ENCODE data around the gene CHST11.

CHST11 gene

DNA sequence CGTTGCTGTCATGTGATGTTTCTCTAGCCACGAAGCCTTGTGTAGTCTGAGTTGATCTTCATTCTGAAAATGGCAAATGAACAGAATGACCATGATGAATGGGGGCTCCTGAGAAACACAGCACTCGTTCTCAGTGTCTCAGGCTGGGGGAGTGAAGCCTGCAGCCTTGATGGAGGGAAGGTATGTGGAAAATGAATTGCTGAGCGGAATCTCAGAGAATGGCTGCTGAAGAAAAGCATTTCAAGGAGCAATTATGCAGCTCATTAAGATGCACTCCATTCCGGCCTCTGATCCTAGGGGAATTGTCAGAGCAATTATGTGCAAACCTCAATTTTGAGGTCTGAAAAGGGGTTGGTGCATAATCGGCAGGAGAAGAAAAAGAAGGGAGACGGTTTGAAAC is 167.1 kb downstream of the CHST11 start:
- Histone ChIP-seq H3K9me3 (ENCODE audit: control insufficient read depth, insufficient read depth, low read length) (no peaks in the 10 kb centered on the region), H3K4me2 (ENCODE audit: low read length) (no peak overlapping the region), H3K27me3 (ENCODE audit: control insufficient read depth, low read length) (no peaks in the 10 kb centered on the region), H3K79me2 (ENCODE audit: control insufficient read depth, low read length) (no peaks in the 10 kb centered on the region), H3K4me1 (ENCODE audit: control insufficient read depth, low read length) (no peaks in the 10 kb centered on the region; the same call in 1 of the 2 replicates), H3K9me2 (replicated peaks; ENCODE audit: control insufficient read depth, low read length) (no peaks in the 10 kb centered on the region), H4K20me1 (ENCODE audit: control insufficient read depth, insufficient read depth, low read depth, low read length) (no peaks in the 10 kb centered on the region), H3F3A (ENCODE audit: control insufficient read depth, insufficient read depth) (no peaks in the 10 kb centered on the region), H3K4me3 (ENCODE audit: low read length) (no peak overlapping the region), H3K27ac (ENCODE audit: low read depth, low read length) (no peak overlapping the region), H3K36me3 (ENCODE audit: control insufficient read depth, low read length) (no peaks in the 10 kb centered on the region)
- TF ChIP-seq, protein P1, sequence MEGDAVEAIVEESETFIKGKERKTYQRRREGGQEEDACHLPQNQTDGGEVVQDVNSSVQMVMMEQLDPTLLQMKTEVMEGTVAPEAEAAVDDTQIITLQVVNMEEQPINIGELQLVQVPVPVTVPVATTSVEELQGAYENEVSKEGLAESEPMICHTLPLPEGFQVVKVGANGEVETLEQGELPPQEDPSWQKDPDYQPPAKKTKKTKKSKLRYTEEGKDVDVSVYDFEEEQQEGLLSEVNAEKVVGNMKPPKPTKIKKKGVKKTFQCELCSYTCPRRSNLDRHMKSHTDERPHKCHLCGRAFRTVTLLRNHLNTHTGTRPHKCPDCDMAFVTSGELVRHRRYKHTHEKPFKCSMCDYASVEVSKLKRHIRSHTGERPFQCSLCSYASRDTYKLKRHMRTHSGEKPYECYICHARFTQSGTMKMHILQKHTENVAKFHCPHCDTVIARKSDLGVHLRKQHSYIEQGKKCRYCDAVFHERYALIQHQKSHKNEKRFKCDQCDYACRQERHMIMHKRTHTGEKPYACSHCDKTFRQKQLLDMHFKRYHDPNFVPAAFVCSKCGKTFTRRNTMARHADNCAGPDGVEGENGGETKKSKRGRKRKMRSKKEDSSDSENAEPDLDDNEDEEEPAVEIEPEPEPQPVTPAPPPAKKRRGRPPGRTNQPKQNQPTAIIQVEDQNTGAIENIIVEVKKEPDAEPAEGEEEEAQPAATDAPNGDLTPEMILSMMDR (IDR thresholded peaks at IDR 0.05; ENCODE audit: low read depth, low read length, poor library complexity, severe bottlenecking), result no peak
- TF ChIP-seq EZH2phosphoT487 (IDR thresholded peaks at IDR 0.05; ENCODE audit: borderline replicate concordance, low read length), result no peak

DNA sequence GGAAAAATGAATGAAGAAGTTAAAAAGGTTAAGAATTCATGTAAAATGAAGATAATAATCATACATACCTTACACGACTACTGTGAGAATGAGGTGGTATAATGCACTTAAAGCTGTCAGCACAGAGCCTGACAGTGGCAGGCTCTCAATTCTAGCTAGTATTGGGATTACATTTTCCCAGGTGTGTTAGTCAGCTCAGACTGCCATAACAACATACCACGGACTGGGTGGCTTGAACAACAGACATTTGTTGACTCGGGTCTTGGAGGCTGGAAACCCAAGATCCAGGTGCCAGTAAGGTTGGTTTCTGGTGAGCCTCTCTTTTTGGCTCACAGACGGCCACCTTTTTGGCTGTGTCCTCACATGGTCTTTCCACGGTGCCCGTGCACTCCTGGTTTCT is 167.8 kb downstream of the CHST11 start:
- H3K4me2 ChIP-seq (ENCODE audit: low read length), result no peak overlapping the region
- no peak overlapping the region for H3K4me3 ChIP-seq (ENCODE audit: low read length)
- no peaks in the 10 kb centered on the region for H3K79me2 ChIP-seq (ENCODE audit: control insufficient read depth, low read length)
- TF ChIP-seq, protein P1 (IDR thresholded peaks at IDR 0.05; ENCODE audit: low read depth, low read length, poor library complexity, severe bottlenecking), result no peak
- H3K9me3 ChIP-seq (ENCODE audit: control insufficient read depth, insufficient read depth, low read length), result no peaks in the 10 kb centered on the region
- H3F3A ChIP-seq (ENCODE audit: control insufficient read depth, insufficient read depth), result no peaks in the 10 kb centered on the region
- H3K27ac ChIP-seq (ENCODE audit: low read depth, low read length), result no peak overlapping the region
- no peaks in the 10 kb centered on the region for H3K9me2 ChIP-seq (replicated peaks; ENCODE audit: control insufficient read depth, low read length)
- no peaks in the 10 kb centered on the region for H3K27me3 ChIP-seq (ENCODE audit: control insufficient read depth, low read length)
- H4K20me1 ChIP-seq (ENCODE audit: control insufficient read depth, insufficient read depth, low read depth, low read length), result no peaks in the 10 kb centered on the region
- H3K4me1 ChIP-seq (ENCODE audit: control insufficient read depth, low read length), result no peaks in the 10 kb centered on the region; the same call in 1 of the 2 replicates
- no peaks in the 10 kb centered on the region for H3K36me3 ChIP-seq (ENCODE audit: control insufficient read depth, low read length)

DNA sequence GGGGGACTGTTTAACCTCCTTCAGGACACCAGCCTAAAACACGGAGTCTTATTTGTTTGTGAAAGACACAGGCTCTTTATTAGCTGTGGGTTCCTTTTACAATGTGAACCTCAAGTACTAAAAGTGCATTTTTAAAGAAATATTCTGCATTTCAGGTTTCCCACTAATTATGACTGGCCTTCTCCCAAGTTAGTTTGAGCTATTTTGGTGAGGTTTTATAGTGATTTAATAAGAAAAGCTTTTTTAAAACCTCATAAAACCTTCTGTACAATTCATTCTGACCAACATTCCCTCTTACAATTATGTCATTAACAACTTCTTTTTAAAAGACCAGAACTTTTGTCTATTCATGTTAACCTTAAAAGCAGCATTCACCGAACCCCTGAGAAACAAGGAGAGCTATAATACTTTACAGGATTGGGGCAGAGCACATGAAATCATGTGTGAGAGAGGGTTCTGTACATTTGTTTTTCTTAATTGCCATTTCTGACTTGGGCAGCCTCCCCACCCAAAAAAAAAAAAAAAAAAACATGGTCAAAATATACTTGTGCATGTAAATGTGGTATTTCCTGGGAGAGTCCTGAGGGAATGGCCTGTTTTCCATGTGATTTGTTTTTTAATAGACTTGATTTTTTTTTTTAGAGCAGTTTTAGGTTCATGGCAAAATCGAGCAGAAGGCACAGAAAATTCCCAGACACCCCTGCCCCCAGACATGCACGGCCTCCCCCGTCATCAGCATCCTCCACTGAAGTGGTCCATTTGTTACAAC is 169.5 kb downstream of the CHST11 start:
- TF ChIP-seq EZH2phosphoT487 (IDR thresholded peaks at IDR 0.05; ENCODE audit: borderline replicate concordance, low read length), result no peak
- TF ChIP-seq, protein P1 (IDR thresholded peaks at IDR 0.05; ENCODE audit: low read depth, low read length, poor library complexity, severe bottlenecking), result no peak
- H3K79me2 ChIP-seq (ENCODE audit: control insufficient read depth, low read length), result no peaks in the 10 kb centered on the region
- no peaks in the 10 kb centered on the region for H4K20me1 ChIP-seq (ENCODE audit: control insufficient read depth, insufficient read depth, low read depth, low read length)

More for the DNA sequence above, 169.5 kb downstream of the CHST11 start:
- H3K27ac ChIP-seq (ENCODE audit: low read depth, low read length), result no peak overlapping the region
- H3K27me3 ChIP-seq (ENCODE audit: control insufficient read depth, low read length), result no peaks in the 10 kb centered on the region
- no peaks in the 10 kb centered on the region for H3K9me2 ChIP-seq (replicated peaks; ENCODE audit: control insufficient read depth, low read length)
- no peaks in the 10 kb centered on the region for H3K36me3 ChIP-seq (ENCODE audit: control insufficient read depth, low read length)
- no peaks in the 10 kb centered on the region for H3F3A ChIP-seq (ENCODE audit: control insufficient read depth, insufficient read depth)
- H3K4me1 ChIP-seq (ENCODE audit: control insufficient read depth, low read length), result no peaks in the 10 kb centered on the region; the same call in 1 of the 2 replicates
- no peak overlapping the region for H3K4me2 ChIP-seq (ENCODE audit: low read length)
- no peaks in the 10 kb centered on the region for H3K9me3 ChIP-seq (ENCODE audit: control insufficient read depth, insufficient read depth, low read length)
- H3K4me3 ChIP-seq (ENCODE audit: low read length), result no peak overlapping the region

Measured in DOHH2 (cell line).